ENCODE results near the gene GHR. TPM values are rescaled to one million over a fixed set of nuclear protein-coding genes. Genes with fewer than 3 reads are reported as not detected.
"Not testable (repeated sequence)": the region's sequence is repeated elsewhere in the genome, so short reads cannot be mapped to it uniquely, and the experiment has no call there.

Gene GHR
- total RNA-seq, 3 donors from 2014 or later (not counting 1 experiment from before 2014, with no cell fraction given) = not detected

DNA sequence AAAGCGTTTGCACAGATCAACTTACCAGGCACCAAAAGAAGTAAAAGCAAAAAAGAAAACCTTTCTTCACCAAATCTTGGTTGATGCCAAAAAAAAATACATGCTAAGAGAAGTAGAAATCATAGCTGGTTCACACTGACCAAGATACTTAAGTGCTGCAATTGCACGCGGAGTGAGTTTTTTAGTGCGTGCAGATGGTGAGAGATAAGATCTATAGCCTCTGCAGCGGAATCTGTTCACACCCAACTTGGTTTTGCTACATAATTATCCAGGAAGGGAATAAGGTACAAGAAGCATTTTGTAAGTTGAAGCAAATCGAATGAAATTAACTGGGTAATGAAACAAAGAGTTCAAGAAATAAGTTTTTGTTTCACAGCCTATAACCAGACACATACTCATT lies 297.0 kb downstream of the GHR start:
- intact Hi-C loops (cut with micrococcal nuclease) = no loop called here
- Mint-ChIP-seq H3K4me1 (peaks cover 26 to 31% of the 10 kb centered on the region in 2 donors), H3K36me3 (no peaks in the 10 kb centered on the region), H3K4me3 (peak overlapping the region; percentile 62), H3K9me3 (no peaks in the 10 kb centered on the region), H3K27me3 (ENCODE audit: low read depth in 2 of 2) (peaks cover 0 to under 1% of the 10 kb centered on the region in 2 donors), H3K27ac (peak overlapping the region; percentile 39 to 58)
- 15% methylated on average over 4 of the region's 6 CpGs for WGBS (ENCODE audit: insufficient coverage)
- Histone ChIP-seq H3K4me3 (ENCODE audit: low read length) (no peak overlapping the region), H3K36me3 (ENCODE audit: control insufficient read depth, insufficient read depth, low read length) (no peaks in the 10 kb centered on the region), H3K9me3 (ENCODE audit: control insufficient read depth, insufficient read depth, low read length) (no peaks in the 10 kb centered on the region), H3K27ac (ENCODE audit: low read length) (no peak overlapping the region), H3K4me1 (ENCODE audit: control insufficient read depth, insufficient read depth, low read length) (peaks cover 14% of the 10 kb centered on the region), H3K27me3 (ENCODE audit: control insufficient read depth, insufficient read depth, low read length) (no peaks in the 10 kb centered on the region)
- peak in 1 of 2 donors; percentile 52 for DNase-seq
- ATAC-seq = peak; percentile 59 to 73 (median 63)
- TF ChIP-seq, protein P1, sequence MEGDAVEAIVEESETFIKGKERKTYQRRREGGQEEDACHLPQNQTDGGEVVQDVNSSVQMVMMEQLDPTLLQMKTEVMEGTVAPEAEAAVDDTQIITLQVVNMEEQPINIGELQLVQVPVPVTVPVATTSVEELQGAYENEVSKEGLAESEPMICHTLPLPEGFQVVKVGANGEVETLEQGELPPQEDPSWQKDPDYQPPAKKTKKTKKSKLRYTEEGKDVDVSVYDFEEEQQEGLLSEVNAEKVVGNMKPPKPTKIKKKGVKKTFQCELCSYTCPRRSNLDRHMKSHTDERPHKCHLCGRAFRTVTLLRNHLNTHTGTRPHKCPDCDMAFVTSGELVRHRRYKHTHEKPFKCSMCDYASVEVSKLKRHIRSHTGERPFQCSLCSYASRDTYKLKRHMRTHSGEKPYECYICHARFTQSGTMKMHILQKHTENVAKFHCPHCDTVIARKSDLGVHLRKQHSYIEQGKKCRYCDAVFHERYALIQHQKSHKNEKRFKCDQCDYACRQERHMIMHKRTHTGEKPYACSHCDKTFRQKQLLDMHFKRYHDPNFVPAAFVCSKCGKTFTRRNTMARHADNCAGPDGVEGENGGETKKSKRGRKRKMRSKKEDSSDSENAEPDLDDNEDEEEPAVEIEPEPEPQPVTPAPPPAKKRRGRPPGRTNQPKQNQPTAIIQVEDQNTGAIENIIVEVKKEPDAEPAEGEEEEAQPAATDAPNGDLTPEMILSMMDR (IDR thresholded peaks at IDR 0.05) = no peak

DNA sequence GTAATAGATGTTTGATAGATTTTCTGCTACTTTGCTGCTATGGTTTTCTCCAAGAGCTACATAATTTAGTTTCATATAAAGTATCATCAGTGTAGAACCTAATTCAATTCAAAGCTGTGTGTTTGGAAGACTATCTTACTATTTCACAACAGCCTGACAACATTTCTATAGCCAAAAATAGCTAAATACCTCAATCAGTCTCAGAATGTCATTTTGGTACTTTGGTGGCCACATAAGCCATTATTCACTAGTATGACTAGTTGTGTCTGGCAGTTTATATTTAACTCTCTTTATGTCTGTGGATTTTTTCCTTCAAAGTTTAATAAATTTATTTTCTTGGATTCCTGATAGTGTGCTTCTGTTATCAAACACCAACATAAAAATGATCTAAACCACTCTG lies 298.2 kb downstream of the GHR start:
- no peak for ATAC-seq
- Mint-ChIP-seq H3K4me1 (peaks cover 26 to 31% of the 10 kb centered on the region in 2 donors), H3K36me3 (no peaks in the 10 kb centered on the region)

GRCh38 chr5:42734531-42735058 lies 311.4 kb downstream of the GHR start:
- H3K36me3 ChIP-seq (ENCODE audit: control insufficient read depth, insufficient read depth, low read length); DNase-seq; H3K9me3 Mint-ChIP-seq; H3K4me3 ChIP-seq (ENCODE audit: low read length); ATAC-seq; intact Hi-C loops (cut with micrococcal nuclease); H3K4me3 Mint-ChIP-seq; H3K4me1 Mint-ChIP-seq; H3K27ac Mint-ChIP-seq; H3K9me3 ChIP-seq (ENCODE audit: control insufficient read depth, insufficient read depth, low read length); H3K27me3 Mint-ChIP-seq (ENCODE audit: low read depth in 2 of 2); H3K27ac ChIP-seq (ENCODE audit: low read length); H3K4me1 ChIP-seq (ENCODE audit: control insufficient read depth, insufficient read depth, low read length); H3K36me3 Mint-ChIP-seq; H3K27me3 ChIP-seq (ENCODE audit: control insufficient read depth, insufficient read depth, low read length): not testable (repeated sequence)
- WGBS (ENCODE audit: insufficient coverage) = 83% methylated on average over 1 of the region's 24 CpGs

More for the DNA sequence above, 298.2 kb downstream of the GHR start:
- Histone ChIP-seq H3K27me3 (ENCODE audit: control insufficient read depth, insufficient read depth, low read length) (no peaks in the 10 kb centered on the region), H3K36me3 (ENCODE audit: control insufficient read depth, insufficient read depth, low read length) (no peaks in the 10 kb centered on the region), H3K4me3 (ENCODE audit: low read length) (no peak overlapping the region), H3K27ac (ENCODE audit: low read length) (no peak overlapping the region), H3K4me1 (ENCODE audit: control insufficient read depth, insufficient read depth, low read length) (peaks cover 14% of the 10 kb centered on the region), H3K9me3 (ENCODE audit: control insufficient read depth, insufficient read depth, low read length) (no peaks in the 10 kb centered on the region)
- Mint-ChIP-seq H3K9me3 (no peaks in the 10 kb centered on the region), H3K27me3 (ENCODE audit: low read depth in 2 of 2) (peaks cover 4 to 12% of the 10 kb centered on the region in 2 donors), H3K27ac (peak overlapping the region in 1 of 2 donors; percentile 29), H3K4me3 (peak overlapping the region; percentile 25)
- TF ChIP-seq, protein P1 (IDR thresholded peaks at IDR 0.05) = no peak
- intact Hi-C loops (cut with micrococcal nuclease) = no loop called here
- DNase-seq = no peak

- Histone ChIP-seq H3K4me1 (ENCODE audit: control insufficient read depth, insufficient read depth, low read length) (no peaks in the 10 kb centered on the region), H3K36me3 (ENCODE audit: control insufficient read depth, insufficient read depth, low read length) (no peaks in the 10 kb centered on the region), H3K4me3 (ENCODE audit: low read length) (no peak overlapping the region), H3K27me3 (ENCODE audit: control insufficient read depth, insufficient read depth, low read length) (no peaks in the 10 kb centered on the region), H3K9me3 (ENCODE audit: control insufficient read depth, insufficient read depth, low read length) (no peaks in the 10 kb centered on the region), H3K27ac (ENCODE audit: low read length) (no peak overlapping the region)
- H3K9me3 Mint-ChIP-seq = no peaks in the 10 kb centered on the region
- DNase-seq (no peak), ATAC-seq (no peak)
- H3K4me3 Mint-ChIP-seq = no peak overlapping the region
- no peaks in the 10 kb centered on the region for H3K36me3 Mint-ChIP-seq
- TF ChIP-seq, protein P1 (IDR thresholded peaks at IDR 0.05) = no peak
- H3K27ac Mint-ChIP-seq = no peak overlapping the region
- WGBS (ENCODE audit: insufficient coverage) = no CpG with 5 or more reads among the region's 1 CpG
- intact Hi-C loops (cut with micrococcal nuclease) = no loop called here
- no peaks in the 10 kb centered on the region for H3K4me1 Mint-ChIP-seq
- H3K27me3 Mint-ChIP-seq (ENCODE audit: low read depth in 2 of 2) = peaks cover 0 to 2% of the 10 kb centered on the region in 2 donors
Measured at GRCh38 chr5:42740920-42741319, 317.7 kb downstream of the GHR start.
